Trophoblast cell (in vitro differentiated cells and primary cell): ENCODE data around the gene SEMA3B.
A peak's percentile ranks its signal among the peaks of the same experiment; 100 is the strongest.

ENCODE experiments used
- DNase-seq, 2 donors: peaks; one replicate each; pipeline ENCODE4 v3.0.0-alpha.2; 2016
- H2AFZ ChIP-seq: 2 replicates; pipeline ENCODE4 v1.6.1; 2013; ENCODE audit warnings: low read length, moderate library complexity, mild to moderate bottlenecking; ENCODE audit not compliant: insufficient read depth, poor library complexity
- H2AK5ac ChIP-seq: 2 replicates; pipeline ENCODE4 v1.6.1; 2013; ENCODE audit warnings: mild to moderate bottlenecking, low read length
- H2BK120ac ChIP-seq: 2 replicates; pipeline ENCODE4 v1.6.1; 2013; ENCODE audit warnings: low read length, mild to moderate bottlenecking, moderate library complexity; ENCODE audit not compliant: insufficient read depth, poor library complexity
- H2BK12ac ChIP-seq: 2 replicates; pipeline ENCODE4 v1.6.1; 2013; ENCODE audit warnings: mild to moderate bottlenecking, low read length, moderate library complexity
- H2BK5ac ChIP-seq: 2 replicates; pipeline ENCODE4 v1.6.1; 2013; ENCODE audit warnings: low read length, low read depth, moderate library complexity, mild to moderate bottlenecking; ENCODE audit not compliant: poor library complexity
- H3K14ac ChIP-seq: 2 replicates; pipeline ENCODE4 v1.6.1; 2013; ENCODE audit warnings: mild to moderate bottlenecking, low read length
- H3K18ac ChIP-seq: 2 replicates; pipeline ENCODE4 v1.6.1; 2013; ENCODE audit warnings: mild to moderate bottlenecking, low read length
- H3K23ac ChIP-seq: 2 replicates; pipeline ENCODE4 v1.6.1; 2013; ENCODE audit warnings: low read length
- H3K27ac ChIP-seq: 2 replicates; pipeline ENCODE4 v1.5.1; 2013; ENCODE audit warnings: low read depth, mild to moderate bottlenecking, inconsistent platforms, low read length, moderate library complexity
- H3K27me3 ChIP-seq: 2 replicates; pipeline ENCODE4 v1.6.1; 2013; ENCODE audit warnings: inconsistent platforms, mild to moderate bottlenecking, low read length, moderate library complexity; ENCODE audit not compliant: insufficient read depth
- H3K36me3 ChIP-seq, 2 experiments: 1 replicate in 1 of 2; 2 replicates in 1 of 2; pipeline ENCODE4 v1.6.1; 2013; ENCODE audit warnings: low read length in 2 of 2, mild to moderate bottlenecking in 2 of 2, moderate library complexity in 1 of 2; ENCODE audit not compliant: insufficient read depth in 2 of 2, control insufficient read depth in 1 of 2
- H3K4ac ChIP-seq: 2 replicates; pipeline ENCODE4 v1.6.1; 2013; ENCODE audit warnings: low read depth, mild to moderate bottlenecking, low read length, moderate library complexity
- H3K4me1 ChIP-seq, 2 experiments: 1 replicate in 1 of 2; 2 replicates in 1 of 2; pipeline ENCODE4 v1.6.1; 2013; ENCODE audit warnings: low read length in 2 of 2, mild to moderate bottlenecking in 2 of 2, moderate library complexity in 1 of 2; ENCODE audit not compliant: insufficient read depth in 2 of 2, control insufficient read depth in 1 of 2
- H3K4me2 ChIP-seq: 2 replicates; pipeline ENCODE4 v1.6.1; 2013; ENCODE audit warnings: inconsistent platforms, mild to moderate bottlenecking, low read length, moderate library complexity
- H3K4me3 ChIP-seq: 2 replicates; pipeline ENCODE4 v1.5.1; 2013; ENCODE audit warnings: mild to moderate bottlenecking, low read depth, low read length, inconsistent platforms
- H3K79me1 ChIP-seq: one replicate; pipeline ENCODE4 v1.6.1; 2013; ENCODE audit warnings: low read length
- H3K79me2 ChIP-seq: 2 replicates; pipeline ENCODE4 v1.6.1; 2013; ENCODE audit warnings: low read length, mild to moderate bottlenecking; ENCODE audit not compliant: control insufficient read depth, insufficient read depth, poor library complexity
- H3K9ac ChIP-seq: 2 replicates; pipeline ENCODE4 v1.6.1; 2013; ENCODE audit warnings: mild to moderate bottlenecking, low read length
- H3K9me3 ChIP-seq: 2 replicates; pipeline ENCODE4 v1.6.1; 2013; ENCODE audit warnings: low read depth, mild to moderate bottlenecking, control low read depth, inconsistent platforms, low read length; ENCODE audit not compliant: insufficient read depth
- H4K12ac ChIP-seq: 2 replicates; pipeline ENCODE4 v1.6.1; 2013; ENCODE audit warnings: low read depth, mild to moderate bottlenecking, low read length, moderate library complexity
- H4K8ac ChIP-seq: 2 replicates; pipeline ENCODE4 v1.6.1; 2013; ENCODE audit warnings: low read depth, mild to moderate bottlenecking, low read length, moderate library complexity
- H4K91ac ChIP-seq: one replicate; pipeline ENCODE4 v1.6.1; 2013; ENCODE audit warnings: low read depth, mild to moderate bottlenecking, low read length, moderate library complexity
- WGBS: extraction: QIAGEN DNeasy Blood & Tissue Kit; methylation state at CpG from one replicate; pipeline ENCODE4 v1.1.7; 2013; ENCODE audit warnings: missing lambda C conversion rate; ENCODE audit not compliant: insufficient read length, insufficient coverage; ENCODE audit errors: extremely low coverage; 5-methylcytosine and 5-hydroxymethylcytosine counted together

The SEMA3B gene

DNA sequence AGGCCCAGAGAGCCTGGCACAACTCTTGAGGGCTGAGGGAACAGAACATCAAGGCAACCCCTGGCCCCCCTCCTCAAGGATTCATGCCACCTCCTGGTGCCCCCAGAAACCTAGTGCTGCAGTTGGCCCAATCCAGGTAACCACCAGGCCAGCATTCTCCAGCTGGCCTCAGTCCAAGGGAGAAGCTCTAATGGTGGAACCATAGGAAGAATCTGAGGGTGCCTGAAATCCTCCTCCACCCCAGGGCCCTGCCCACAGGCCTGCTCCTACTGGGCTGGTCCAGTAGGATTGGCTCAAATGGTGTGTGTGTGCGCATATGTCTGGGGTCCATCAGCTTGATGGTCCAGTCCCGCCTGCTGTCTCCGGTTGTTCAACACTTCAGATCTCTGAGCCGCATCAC, 45.9 kb downstream of the SEMA3B start:
- Histone ChIP-seq H3K79me1 (no peaks in the 10 kb centered on the region), H2BK12ac (no peak overlapping the region), H4K12ac (no peak overlapping the region), H3K79me2 (no peaks in the 10 kb centered on the region), H2AFZ (no peak overlapping the region), H3K4me2 (no peak overlapping the region), H3K36me3 (peaks cover 27% of the 10 kb centered on the region in 2 experiments), H2AK5ac (no peak overlapping the region), H3K4me1 (peaks cover 20 to 21% of the 10 kb centered on the region in 2 experiments), H3K18ac (no peak overlapping the region), H2BK5ac (no peak overlapping the region), H2BK120ac (no peak overlapping the region), H4K8ac (no peak overlapping the region), H3K14ac (no peak overlapping the region), H3K4ac (no peak overlapping the region), H3K4me3 (no peak overlapping the region), H3K27ac (no peak overlapping the region), H3K9me3 (peaks cover 2% of the 10 kb centered on the region), H3K23ac (no peak overlapping the region), H3K27me3 (no peaks in the 10 kb centered on the region), H4K91ac (no peak overlapping the region), H3K9ac (no peak overlapping the region)
- no peak for DNase-seq
- no CpG with 5 or more reads among the region's 4 CpGs for WGBS

DNA sequence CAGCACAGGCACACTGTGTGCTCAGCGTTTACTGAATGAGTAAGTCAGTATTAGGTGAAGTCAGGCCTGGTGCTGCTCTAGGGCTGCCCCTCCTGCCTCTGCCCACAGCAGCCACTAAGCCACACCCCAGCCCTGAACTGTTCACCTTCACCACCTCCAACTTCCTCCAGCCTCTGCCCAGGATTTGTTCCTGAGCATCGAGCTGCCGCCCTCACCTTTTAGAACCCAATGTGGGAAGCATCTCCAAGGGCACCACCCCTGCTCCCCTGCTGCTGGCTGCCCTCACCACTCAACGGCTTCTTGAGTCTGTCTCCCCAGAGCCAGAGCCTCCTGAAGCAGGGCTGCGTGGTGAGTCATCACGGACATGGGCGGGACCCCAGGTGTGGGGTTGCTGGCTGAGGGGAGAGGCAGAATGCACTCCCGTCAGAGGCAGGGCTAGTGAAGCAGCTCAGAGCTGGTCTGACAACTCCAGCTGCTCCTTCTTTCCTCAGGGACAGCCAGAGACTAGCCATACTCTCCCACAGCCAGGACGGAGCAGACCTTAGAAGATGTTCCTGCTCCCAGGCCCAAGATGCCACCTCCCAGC, 47.8 kb downstream of the SEMA3B start:
- peaks cover 29% of the 10 kb centered on the region in 2 experiments for H3K36me3 ChIP-seq

DNA sequence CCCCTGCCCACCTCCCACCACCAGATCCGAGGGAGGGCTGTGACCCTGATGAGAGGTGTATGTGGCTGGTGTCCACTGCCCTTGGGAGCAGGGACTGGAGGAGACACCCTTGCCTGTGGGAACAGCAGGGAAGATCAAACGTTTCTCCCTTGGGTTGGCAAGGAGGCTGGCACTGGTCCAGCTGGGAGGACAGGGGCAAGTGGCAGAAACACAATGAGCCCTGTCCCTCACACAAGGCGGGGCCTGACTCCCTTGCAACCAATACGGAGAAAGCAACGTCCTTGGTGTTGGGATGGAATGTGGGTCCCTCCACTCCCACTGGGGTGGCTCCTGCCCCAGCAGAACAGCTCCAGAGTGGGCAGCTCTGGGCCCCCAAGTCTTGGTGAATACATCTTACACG, 48.4 kb downstream of the SEMA3B start:
- H4K91ac ChIP-seq: no peak overlapping the region
- peaks cover 14% of the 10 kb centered on the region for H3K79me2 ChIP-seq
- H3K9ac ChIP-seq: no peak overlapping the region
- WGBS: no CpG with 5 or more reads among the region's 6 CpGs
- no peak for DNase-seq
- H3K4me2 ChIP-seq: peak overlapping the region; percentile 40
- no peak overlapping the region for H2BK5ac ChIP-seq
- H2BK12ac ChIP-seq: peak overlapping the region; percentile 0
- peaks cover 2% of the 10 kb centered on the region for H3K9me3 ChIP-seq
- no peak overlapping the region for H4K12ac ChIP-seq
- no peak overlapping the region for H3K4ac ChIP-seq
- H2AFZ ChIP-seq: no peak overlapping the region
- no peak overlapping the region for H3K23ac ChIP-seq
- no peak overlapping the region for H3K18ac ChIP-seq
- H3K27ac ChIP-seq: peak overlapping the region; percentile 62
- H2AK5ac ChIP-seq: no peak overlapping the region
- no peak overlapping the region for H3K4me3 ChIP-seq
- H2BK120ac ChIP-seq: no peak overlapping the region
- H3K14ac ChIP-seq: no peak overlapping the region
- H3K4me1 ChIP-seq: peaks cover 32% of the 10 kb centered on the region in 2 experiments
- no peaks in the 10 kb centered on the region for H3K27me3 ChIP-seq
- H3K79me1 ChIP-seq: peaks cover 14% of the 10 kb centered on the region
- peaks cover 29% of the 10 kb centered on the region in 2 experiments for H3K36me3 ChIP-seq
- H4K8ac ChIP-seq: no peak overlapping the region

More for the DNA sequence above, 47.8 kb downstream of the SEMA3B start:
- Histone ChIP-seq H2BK12ac (no peak overlapping the region), H3K18ac (peak overlapping the region; percentile 31), H3K4me2 (peak overlapping the region; percentile 40), H3K4ac (no peak overlapping the region), H4K91ac (no peak overlapping the region), H3K79me1 (peaks cover 8% of the 10 kb centered on the region), H2BK120ac (no peak overlapping the region), H3K9ac (no peak overlapping the region), H3K79me2 (peaks cover 10% of the 10 kb centered on the region), H4K12ac (no peak overlapping the region), H2AK5ac (no peak overlapping the region), H3K23ac (no peak overlapping the region), H3K9me3 (peaks cover 2% of the 10 kb centered on the region), H2BK5ac (no peak overlapping the region), H3K14ac (no peak overlapping the region), H2AFZ (no peak overlapping the region), H3K27ac (peak overlapping the region; percentile 62), H3K4me3 (no peak overlapping the region), H3K4me1 (peaks cover 27 to 28% of the 10 kb centered on the region in 2 experiments), H4K8ac (no peak overlapping the region), H3K27me3 (no peaks in the 10 kb centered on the region)
- WGBS: no CpG with 5 or more reads among the region's 9 CpGs
- DNase-seq: peak; percentile 53 to 63

DNA sequence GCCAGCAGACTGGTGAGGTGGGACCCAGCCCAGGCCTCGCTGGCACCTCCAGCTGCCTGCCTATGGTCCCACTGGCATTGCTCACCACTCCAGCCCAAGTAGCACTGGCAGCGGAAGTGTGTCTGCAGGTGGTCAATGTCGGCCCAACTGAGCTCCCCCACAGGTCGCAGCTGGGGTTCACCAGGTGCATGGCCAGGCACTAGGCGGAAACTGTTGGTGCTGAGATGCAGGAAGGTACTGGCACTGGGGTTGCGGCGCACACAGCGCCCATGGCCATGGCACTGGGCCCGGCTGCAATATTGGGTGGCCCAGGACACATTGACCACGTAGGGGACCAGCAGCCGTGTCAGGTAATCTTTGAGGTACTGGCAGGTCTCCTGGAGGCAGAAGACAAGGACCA, 49.2 kb downstream of the SEMA3B start:
- Histone ChIP-seq H3K18ac (no peak overlapping the region), H3K27ac (peak overlapping the region; percentile 6), H2BK5ac (no peak overlapping the region), H3K14ac (no peak overlapping the region), H3K4me3 (no peak overlapping the region), H3K27me3 (no peaks in the 10 kb centered on the region), H2AK5ac (no peak overlapping the region), H2AFZ (no peak overlapping the region), H3K79me2 (peaks cover 15% of the 10 kb centered on the region), H2BK120ac (no peak overlapping the region), H3K4ac (no peak overlapping the region), H4K91ac (no peak overlapping the region), H4K12ac (no peak overlapping the region), H2BK12ac (no peak overlapping the region), H3K36me3 (peaks cover 29% of the 10 kb centered on the region in 2 experiments), H3K23ac (no peak overlapping the region), H4K8ac (no peak overlapping the region), H3K9me3 (peaks cover 2% of the 10 kb centered on the region), H3K9ac (no peak overlapping the region), H3K79me1 (peaks cover 16% of the 10 kb centered on the region), H3K4me2 (no peak overlapping the region), H3K4me1 (peaks cover 40% of the 10 kb centered on the region in 2 experiments)
- no CpG with 5 or more reads among the region's 11 CpGs for WGBS
- DNase-seq: no peak
